Measurements from ENCODE around the gene APOD.

APOD gene

GRCh38 chr3:195566797-195567196 is 16.9 kb downstream of the APOD start (continued):
- TF ChIP-seq, protein P1, sequence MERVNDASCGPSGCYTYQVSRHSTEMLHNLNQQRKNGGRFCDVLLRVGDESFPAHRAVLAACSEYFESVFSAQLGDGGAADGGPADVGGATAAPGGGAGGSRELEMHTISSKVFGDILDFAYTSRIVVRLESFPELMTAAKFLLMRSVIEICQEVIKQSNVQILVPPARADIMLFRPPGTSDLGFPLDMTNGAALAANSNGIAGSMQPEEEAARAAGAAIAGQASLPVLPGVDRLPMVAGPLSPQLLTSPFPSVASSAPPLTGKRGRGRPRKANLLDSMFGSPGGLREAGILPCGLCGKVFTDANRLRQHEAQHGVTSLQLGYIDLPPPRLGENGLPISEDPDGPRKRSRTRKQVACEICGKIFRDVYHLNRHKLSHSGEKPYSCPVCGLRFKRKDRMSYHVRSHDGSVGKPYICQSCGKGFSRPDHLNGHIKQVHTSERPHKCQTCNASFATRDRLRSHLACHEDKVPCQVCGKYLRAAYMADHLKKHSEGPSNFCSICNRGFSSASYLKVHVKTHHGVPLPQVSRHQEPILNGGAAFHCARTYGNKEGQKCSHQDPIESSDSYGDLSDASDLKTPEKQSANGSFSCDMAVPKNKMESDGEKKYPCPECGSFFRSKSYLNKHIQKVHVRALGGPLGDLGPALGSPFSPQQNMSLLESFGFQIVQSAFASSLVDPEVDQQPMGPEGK (tag by site-specific recombination; IDR thresholded peaks at IDR 0.05): 0 out of 2 replicates have a peak, but pooled peaks have one; percentile 19
- TF ChIP-seq KLF9 (tag by site-specific recombination; IDR thresholded peaks at IDR 0.05; ENCODE audit: low read depth): peak; percentile 50; the same call in 1 of the 2 replicates

DNA sequence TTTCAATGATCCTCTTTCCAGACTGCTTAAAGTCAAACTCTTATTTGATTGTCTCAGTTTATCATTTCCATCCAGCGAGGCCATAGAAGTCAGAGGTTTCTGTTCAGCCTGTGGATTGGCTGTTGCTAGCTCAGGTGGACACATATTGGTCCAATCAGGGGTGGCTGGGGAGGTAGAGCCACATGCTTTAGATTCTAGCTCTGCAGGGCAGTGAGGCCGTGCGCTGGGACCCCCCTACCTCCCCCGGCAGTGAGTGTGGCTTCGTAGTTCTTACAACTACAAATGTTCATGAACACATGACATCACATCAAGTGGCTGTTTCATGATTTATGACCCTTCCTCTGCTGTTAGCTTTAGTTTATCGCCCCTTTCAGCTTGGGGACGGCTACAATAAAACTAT is 18.0 kb downstream of the APOD start:
- TF ChIP-seq GLI4 (tag by site-specific recombination; IDR thresholded peaks at IDR 0.05) (no peak), PRDM10 (tag by site-specific recombination; IDR thresholded peaks at IDR 0.05) (no peak), ZIC2 (tag by site-specific recombination; IDR thresholded peaks at IDR 0.05) (no peak), ZNF704 (tag by site-specific recombination; IDR thresholded peaks at IDR 0.05) (no peak), ZNF529 (tag by site-specific recombination; IDR thresholded peaks at IDR 0.05; ENCODE audit: insufficient replicate concordance) (no peak), MZF1 (tag by site-specific recombination; IDR thresholded peaks at IDR 0.05; ENCODE audit: borderline replicate concordance) (no peak), ZNF148 (tag by site-specific recombination; IDR thresholded peaks at IDR 0.05; ENCODE audit: borderline replicate concordance) (no peak)
- CTCF ChIA-PET: interaction anchor here (0.6 to 2.2 kb wide), 6 partner anchors 10 to 354 kb away, joined by 3 to 6 read pairs (median 4); partner anchors contain the start of gene XXYLT1
- no peaks in the 10 kb centered on the region for H3K4me1 ChIP-seq (ENCODE audit: control insufficient read depth, insufficient read depth, low read length)
- H3K9me3 ChIP-seq (ENCODE audit: control insufficient read depth, insufficient read depth, low read depth, low read length): no peaks in the 10 kb centered on the region
- POLR2A ChIA-PET: no interaction called here
- no peak overlapping the region for H3K4me3 ChIP-seq (ENCODE audit: low read depth, low read length)
- H3K36me3 ChIP-seq (ENCODE audit: control insufficient read depth in 2 of 2, insufficient read depth in 1 of 2, low read length in 2 of 2): no peaks in the 10 kb centered on the region
- H3K27ac ChIP-seq (ENCODE audit: extremely low read depth, low read depth, low read length): no peak overlapping the region

DNA sequence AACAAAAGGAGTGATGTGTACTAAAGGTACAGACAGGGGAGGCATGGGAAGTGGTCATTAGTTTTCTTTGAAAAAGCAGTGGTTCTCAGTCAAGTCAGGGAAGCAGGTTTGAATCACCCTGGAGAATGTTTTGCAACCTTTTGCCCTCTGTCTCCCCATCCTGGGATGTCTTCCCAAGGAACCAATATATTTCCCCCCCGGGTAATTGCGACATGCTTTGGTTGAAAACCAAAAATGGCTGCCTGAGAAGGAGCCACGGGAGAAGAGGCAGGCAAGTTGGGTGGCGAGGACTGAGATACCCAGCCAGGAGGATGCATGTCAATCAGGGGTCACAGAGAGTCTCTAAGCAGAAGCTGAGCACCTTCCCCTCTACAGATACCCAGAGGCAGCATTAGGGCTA is 20.4 kb downstream of the APOD start:
- CTCF ChIA-PET: interaction anchor here (0.8 kb wide), 1 partner anchor 287 kb away, joined by 3 read pairs; no protein-coding TSS in a partner anchor
- Histone ChIP-seq H3K4me3 (ENCODE audit: low read depth, low read length) (no peak overlapping the region), H3K27ac (ENCODE audit: extremely low read depth, low read depth, low read length) (no peak overlapping the region), H3K9me3 (ENCODE audit: control insufficient read depth, insufficient read depth, low read depth, low read length) (no peaks in the 10 kb centered on the region), H3K36me3 (ENCODE audit: control insufficient read depth in 2 of 2, insufficient read depth in 1 of 2, low read length in 2 of 2) (no peaks in the 10 kb centered on the region), H3K4me1 (ENCODE audit: control insufficient read depth, insufficient read depth, low read length) (no peaks in the 10 kb centered on the region)
- POLR2A ChIA-PET: no interaction called here
- TF ChIP-seq, protein P2, sequence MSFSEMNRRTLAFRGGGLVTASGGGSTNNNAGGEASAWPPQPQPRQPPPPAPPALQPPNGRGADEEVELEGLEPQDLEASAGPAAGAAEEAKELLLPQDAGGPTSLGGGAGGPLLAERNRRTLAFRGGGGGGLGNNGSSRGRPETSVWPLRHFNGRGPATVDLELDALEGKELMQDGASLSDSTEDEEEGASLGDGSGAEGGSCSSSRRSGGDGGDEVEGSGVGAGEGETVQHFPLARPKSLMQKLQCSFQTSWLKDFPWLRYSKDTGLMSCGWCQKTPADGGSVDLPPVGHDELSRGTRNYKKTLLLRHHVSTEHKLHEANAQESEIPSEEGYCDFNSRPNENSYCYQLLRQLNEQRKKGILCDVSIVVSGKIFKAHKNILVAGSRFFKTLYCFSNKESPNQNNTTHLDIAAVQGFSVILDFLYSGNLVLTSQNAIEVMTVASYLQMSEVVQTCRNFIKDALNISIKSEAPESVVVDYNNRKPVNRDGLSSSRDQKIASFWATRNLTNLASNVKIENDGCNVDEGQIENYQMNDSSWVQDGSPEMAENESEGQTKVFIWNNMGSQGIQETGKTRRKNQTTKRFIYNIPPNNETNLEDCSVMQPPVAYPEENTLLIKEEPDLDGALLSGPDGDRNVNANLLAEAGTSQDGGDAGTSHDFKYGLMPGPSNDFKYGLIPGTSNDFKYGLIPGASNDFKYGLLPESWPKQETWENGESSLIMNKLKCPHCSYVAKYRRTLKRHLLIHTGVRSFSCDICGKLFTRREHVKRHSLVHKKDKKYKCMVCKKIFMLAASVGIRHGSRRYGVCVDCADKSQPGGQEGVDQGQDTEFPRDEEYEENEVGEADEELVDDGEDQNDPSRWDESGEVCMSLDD (tag by site-specific recombination; IDR thresholded peaks at IDR 0.05): no peak
- TF ChIP-seq ZNF221 (tag by site-specific recombination; IDR thresholded peaks at IDR 0.05; ENCODE audit: borderline replicate concordance) (no peak), ZNF530 (tag by site-specific recombination; IDR thresholded peaks at IDR 0.05; ENCODE audit: low read depth) (no peak), ZBTB26 (tag by site-specific recombination; optimal IDR thresholded peaks at IDR 0.05) (no peak), CTCF (tag by site-specific recombination; IDR thresholded peaks at IDR 0.05) (no peak), RBAK (tag by site-specific recombination; IDR thresholded peaks at IDR 0.05) (no peak), ZNF561 (tag by site-specific recombination; IDR thresholded peaks at IDR 0.05; ENCODE audit: borderline replicate concordance) (no peak), BCL11B (tag by site-specific recombination; IDR thresholded peaks at IDR 0.05; ENCODE audit: low read depth) (no peak)

Data from HEK293 (cell line).